HepG2 (cell line): Measurements from ENCODE around the gene COL18A1. TPM values are rescaled to one million over a fixed set of nuclear protein-coding genes. Genes with fewer than 3 reads are reported as not detected.

Experiments used
- ATAC-seq: fragments of 200-7000 bp; cut with Tn5 transposase; 3 replicates; pipeline ENCODE4 v1.9.1; 2020; ENCODE audit warnings: mild to moderate bottlenecking, moderate library complexity
- BruUV-seq: library from RNA; stranded (reverse); fragments of 400-500 nt; replicated peaks from 2 replicates; lab custom pipeline; 2021; lab: Mats Ljungman, UMichigan
- CTCF ChIA-PET: fragments of 300-600 bp; formaldehyde crosslinking; extraction: SDS; loops from one replicate; lab custom pipeline; 2021; ENCODE audit warnings: low total read pairs, inconsistent platforms, low intra/inter-chr PET ratio; lab: Yijun Ruan, JAX
- POLR2A ChIA-PET: fragments of 350-600 bp; sonication (Branson Sonifier 250); formaldehyde crosslinking; loops from one replicate; lab custom pipeline; 2020; ENCODE audit warnings: antibody characterized with exemption, inconsistent platforms; lab: Yijun Ruan, JAX
- DNase-seq: peaks from one replicate; pipeline ENCODE4 v3.0.0-alpha.2; 2015; ENCODE audit warnings: low spot score
- FAIRE-seq: peaks from 3 replicates; lab custom pipeline; 2011; peaks lifted over from hg19 to GRCh38; lab: Jason Lieb, UNC
- H2AFZ ChIP-seq: one replicate; pipeline ENCODE4 v1.6.1; 2011; ENCODE audit warnings: low read length, inconsistent platforms
- H3K27ac ChIP-seq: fragments of 300-600 bp; 3 replicates; pipeline ENCODE4 v1.8.0; 2011; ENCODE audit warnings: mixed run types, mild to moderate bottlenecking, mixed read lengths, low read length, inconsistent platforms; ENCODE audit not compliant: insufficient read depth; ENCODE audit errors: extremely low read length
- H3K27me3 ChIP-seq, 2 experiments: fragments of 200-600 bp in 1 of 2; 2 replicates in 1 of 2; 3 replicates in 1 of 2; pipeline versions ENCODE4 v1.6.0 to v1.8.0; 2011; ENCODE audit warnings: low read length in 2 of 2, mild to moderate bottlenecking in 2 of 2, moderate library complexity in 2 of 2, inconsistent platforms in 1 of 2; ENCODE audit not compliant: insufficient read depth in 2 of 2, control insufficient read depth in 1 of 2
- H3K36me3 ChIP-seq, 2 experiments: fragments of 200-600 bp in 1 of 2; replicated peaks in 1 of 2; 2 replicates in 1 of 2; 3 replicates in 1 of 2; pipeline versions ENCODE4 v1.5.1 to v1.8.0; 2011; ENCODE audit warnings: low read length in 2 of 2, inconsistent platforms in 1 of 2; ENCODE audit not compliant: insufficient read depth in 2 of 2, control insufficient read depth in 1 of 2
- H3K4me1 ChIP-seq: 2 replicates; pipeline ENCODE4 v1.5.1; 2012; ENCODE audit warnings: low read length, inconsistent platforms; ENCODE audit not compliant: insufficient read depth
- H3K4me2 ChIP-seq: 2 replicates; pipeline ENCODE4 v1.6.0; 2011; ENCODE audit warnings: low read depth, low read length, inconsistent platforms
- H3K4me3 ChIP-seq, 3 experiments: fragments of 200-600 bp in 1 of 3; sonication (generic), shearing (Covaris generic) in 1 of 3; replicated peaks in 1 of 3; 2 replicates each; pipeline ENCODE4 v1.5.1; 2011 to 2016; ENCODE audit warnings: low read length in 3 of 3, inconsistent platforms in 2 of 3, low read depth in 2 of 3, mild to moderate bottlenecking in 2 of 3, control low read depth in 1 of 3, mixed read lengths in 1 of 3; ENCODE audit not compliant: insufficient read depth in 1 of 3
- H3K79me2 ChIP-seq: one replicate; pipeline ENCODE4 v1.6.1; 2011; ENCODE audit warnings: low read length, inconsistent platforms; ENCODE audit not compliant: insufficient read depth
- H3K9ac ChIP-seq: 2 replicates; pipeline ENCODE4 v1.6.0; 2011; ENCODE audit warnings: mild to moderate bottlenecking, low read depth, low read length, inconsistent platforms; ENCODE audit not compliant: insufficient read depth
- H3K9me3 ChIP-seq: 2 replicates; pipeline ENCODE4 v1.5.1; 2012; ENCODE audit warnings: mild to moderate bottlenecking, low read length
- H4K20me1 ChIP-seq: 2 replicates; pipeline ENCODE4 v1.6.0; 2011; ENCODE audit warnings: inconsistent platforms, mild to moderate bottlenecking, low read length, moderate library complexity; ENCODE audit not compliant: insufficient read depth
- AGO1 ChIP-seq: fragments of 200-400 bp; formaldehyde crosslinking; IDR thresholded peaks from 2 replicates; pipeline ENCODE4 v1.6.1; 2017; ENCODE audit warnings: mild to moderate bottlenecking, low read depth, low read length, moderate library complexity; ENCODE audit not compliant: poor library complexity, severe bottlenecking
- AGO2 ChIP-seq: fragments of 200-400 bp; formaldehyde crosslinking; optimal IDR thresholded peaks from 2 replicates; pipeline ENCODE3; 2017; ENCODE audit warnings: mild to moderate bottlenecking, low read depth, low read length, moderate library complexity
- ETV5 ChIP-seq: IDR thresholded peaks from 2 replicates; pipeline ENCODE4 v1.6.1; 2018; ENCODE audit warnings: missing biosample characterization, missing genetic modification reagents, inconsistent platforms, borderline replicate concordance
- NFYB ChIP-seq: sonication (generic); formaldehyde crosslinking; IDR thresholded peaks from 2 replicates; pipeline ENCODE4 v1.4.0; 2020; ENCODE audit warnings: missing genetic modification reagents
- PCBP1 ChIP-seq: fragments of 200-400 bp; formaldehyde crosslinking; IDR thresholded peaks from 2 replicates; pipeline ENCODE4 v1.6.1; 2017; ENCODE audit warnings: mild to moderate bottlenecking, low read depth, low read length, borderline replicate concordance
- RBFOX2 ChIP-seq: fragments of 200-400 bp; formaldehyde crosslinking; IDR thresholded peaks from 2 replicates; pipeline ENCODE4 v1.6.1; 2017; ENCODE audit warnings: low read depth, mild to moderate bottlenecking, low read length
- TBP ChIP-seq: sonication (generic); formaldehyde crosslinking; IDR thresholded peaks from 2 replicates; pipeline ENCODE4 v1.5.0; 2020; ENCODE audit warnings: missing genetic modification reagents
- ZNF101 ChIP-seq: sonication (generic); formaldehyde crosslinking; IDR thresholded peaks from 2 replicates; pipeline ENCODE4 v1.4.0; 2020; ENCODE audit warnings: mild to moderate bottlenecking, low read depth, missing genetic modification reagents, borderline replicate concordance
- WGBS: methylation state at CpG from one replicate; pipeline ENCODE4 v1.1.6; 2017; ENCODE audit warnings: low lambda C conversion rate; 5-methylcytosine and 5-hydroxymethylcytosine counted together
- in situ Hi-C: cut with HindIII; loops from 2 replicates; pipeline ENCODE4 v1.10.0; 2017; ENCODE audit warnings: low pct_unique_long_range_greater_than_20kb; ENCODE audit not compliant: extremely low pct_ligation_motif_present
- intact Hi-C: fragments of 100-400 bp; cut with micrococcal nuclease; formaldehyde crosslinking; loops from one replicate; pipeline ENCODE4 v1.10.0; 2022; ENCODE audit not compliant: unreplicated experiment
- polyA plus RNA-seq, 8 experiments: library from polyadenylated mRNA; depleted of rRNA in 3 of 8; stranded (reverse) in 7 of 8; unstranded in 1 of 8; fragments of >200 nt; fragmentation: Illumina TruSeq in 4 of 8; extraction: Trizol in 4 of 8; gene quantifications; 2 replicates each; pipeline versions ENCODE4 v1.2.1 to v1.2.3, GENCODE V29; 2011 to 2016; ENCODE audit warnings: low read depth in 4 of 8, missing spikeins in 1 of 8, mixed read lengths in 1 of 8; ENCODE audit not compliant: insufficient read depth in 1 of 8
- total RNA-seq, 5 experiments: library from RNA; depleted of rRNA; stranded (reverse); fragments of >200 nt; fragmentation: Illumina TruSeq; extraction: Trizol; gene quantifications; 2 replicates each; pipeline ENCODE4 v1.2.3, GENCODE V29; 2016; ENCODE audit warnings: low read depth in 1 of 5
- TF ChIP-seq, protein P1 (sequence below): sonication (generic); formaldehyde crosslinking; IDR thresholded peaks from 2 replicates; pipeline ENCODE4 v1.5.0; 2020; ENCODE audit warnings: mild to moderate bottlenecking, missing genetic modification reagents, borderline replicate concordance

The COL18A1 gene
- total and polyA plus RNA-seq, 2 of the 13 experiments (the other 11 are each of a cell fraction or from before 2014, with no cell fraction given) = 79.0 to 102 TPM

GRCh38 chr21:45505416-45506021 lies 100.6 kb downstream of the COL18A1 start:
- no peaks in the 10 kb centered on the region for H3K27me3 ChIP-seq
- peaks cover 4 to 6% of the 10 kb centered on the region in 2 experiments; a peak in 2 of 5 replicates for H3K36me3 ChIP-seq
- H3K4me3 ChIP-seq = no peak overlapping the region
- H3K9ac ChIP-seq = no peak overlapping the region
- H2AFZ ChIP-seq = no peak overlapping the region
- H3K4me1 ChIP-seq = peaks cover 19% of the 10 kb centered on the region
- H3K9me3 ChIP-seq = no peaks in the 10 kb centered on the region
- no peak for FAIRE-seq
- intact Hi-C loops = no loop called here
- in situ Hi-C loops = no loop called here
- no peaks in the 10 kb centered on the region for H3K79me2 ChIP-seq
- TF ChIP-seq AGO1 = peak; percentile 39
- no peak for TF ChIP-seq ZNF101 (CRISPR knock-in tag)
- TF ChIP-seq RBFOX2 = 0 out of 2 replicates have a peak, but pooled peaks have one; percentile 23
- TF ChIP-seq AGO2 = peak; percentile 62
- ATAC-seq = no peak
- no TSS peak for BruUV-seq
- no peak for DNase-seq
- no peak overlapping the region for H3K27ac ChIP-seq
- POLR2A ChIA-PET = no interaction called here
- 99% methylated on average over 22 of the region's 33 CpGs for WGBS
- H3K4me2 ChIP-seq = no peak overlapping the region
- no peaks in the 10 kb centered on the region for H4K20me1 ChIP-seq
- CTCF ChIA-PET = no interaction called here

GRCh38 chr21:45506241-45506817 lies 101.4 kb downstream of the COL18A1 start:
- 98% methylated on average over 8 of the region's 22 CpGs for WGBS
- ChIA-PET CTCF (no interaction called here), POLR2A (no interaction called here)
- Histone ChIP-seq H3K4me1 (peaks cover 19% of the 10 kb centered on the region), H3K27ac (no peak overlapping the region), H3K9me3 (no peaks in the 10 kb centered on the region), H3K36me3 (peaks cover 5 to 6% of the 10 kb centered on the region in 2 experiments; a peak in 3 of 5 replicates), H4K20me1 (no peaks in the 10 kb centered on the region), H2AFZ (no peak overlapping the region), H3K27me3 (no peaks in the 10 kb centered on the region), H3K9ac (no peak overlapping the region), H3K4me2 (no peak overlapping the region), H3K4me3 (no peak overlapping the region), H3K79me2 (no peaks in the 10 kb centered on the region)
- no peak for DNase-seq
- in situ Hi-C loops (no loop called here), intact Hi-C loops (no loop called here)
- FAIRE-seq = no peak
- BruUV-seq = no TSS peak
- ATAC-seq = peak; percentile 2; the same call in 2 of the 3 replicates
- TF ChIP-seq PCBP1 = 0 out of 2 replicates have a peak, but pooled peaks have one; percentile 32
- TF ChIP-seq, protein P1, sequence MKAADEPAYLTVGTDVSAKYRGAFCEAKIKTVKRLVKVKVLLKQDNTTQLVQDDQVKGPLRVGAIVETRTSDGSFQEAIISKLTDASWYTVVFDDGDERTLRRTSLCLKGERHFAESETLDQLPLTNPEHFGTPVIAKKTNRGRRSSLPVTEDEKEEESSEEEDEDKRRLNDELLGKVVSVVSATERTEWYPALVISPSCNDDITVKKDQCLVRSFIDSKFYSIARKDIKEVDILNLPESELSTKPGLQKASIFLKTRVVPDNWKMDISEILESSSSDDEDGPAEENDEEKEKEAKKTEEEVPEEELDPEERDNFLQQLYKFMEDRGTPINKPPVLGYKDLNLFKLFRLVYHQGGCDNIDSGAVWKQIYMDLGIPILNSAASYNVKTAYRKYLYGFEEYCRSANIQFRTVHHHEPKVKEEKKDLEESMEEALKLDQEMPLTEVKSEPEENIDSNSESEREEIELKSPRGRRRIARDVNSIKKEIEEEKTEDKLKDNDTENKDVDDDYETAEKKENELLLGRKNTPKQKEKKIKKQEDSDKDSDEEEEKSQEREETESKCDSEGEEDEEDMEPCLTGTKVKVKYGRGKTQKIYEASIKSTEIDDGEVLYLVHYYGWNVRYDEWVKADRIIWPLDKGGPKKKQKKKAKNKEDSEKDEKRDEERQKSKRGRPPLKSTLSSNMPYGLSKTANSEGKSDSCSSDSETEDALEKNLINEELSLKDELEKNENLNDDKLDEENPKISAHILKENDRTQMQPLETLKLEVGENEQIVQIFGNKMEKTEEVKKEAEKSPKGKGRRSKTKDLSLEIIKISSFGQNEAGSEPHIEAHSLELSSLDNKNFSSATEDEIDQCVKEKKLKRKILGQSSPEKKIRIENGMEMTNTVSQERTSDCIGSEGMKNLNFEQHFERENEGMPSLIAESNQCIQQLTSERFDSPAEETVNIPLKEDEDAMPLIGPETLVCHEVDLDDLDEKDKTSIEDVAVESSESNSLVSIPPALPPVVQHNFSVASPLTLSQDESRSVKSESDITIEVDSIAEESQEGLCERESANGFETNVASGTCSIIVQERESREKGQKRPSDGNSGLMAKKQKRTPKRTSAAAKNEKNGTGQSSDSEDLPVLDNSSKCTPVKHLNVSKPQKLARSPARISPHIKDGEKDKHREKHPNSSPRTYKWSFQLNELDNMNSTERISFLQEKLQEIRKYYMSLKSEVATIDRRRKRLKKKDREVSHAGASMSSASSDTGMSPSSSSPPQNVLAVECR (CRISPR knock-in tag) = no peak
- TF ChIP-seq ETV5 = no peak
- peak; percentile 91 for TF ChIP-seq AGO1
- no peak for TF ChIP-seq TBP (CRISPR knock-in tag)
- no peak for TF ChIP-seq NFYB (CRISPR knock-in tag)
